ENCODE measurements around the gene ANKDD1A.

- TF ChIP-seq CTCF (IDR thresholded peaks at IDR 0.05) (no peak), POLR2A (IDR thresholded peaks at IDR 0.05) (no peak)
These were observed 26.5 kb downstream of the ANKDD1A start for GRCh38 chr15:64938192-64938591.

Data from testis (tissue), 2 donors.